H9 (cell line): ENCODE measurements around the gene KRTAP5-10. TPM values are rescaled to one million over a fixed set of nuclear protein-coding genes. Genes with fewer than 3 reads are reported as not detected.

Source experiments
- DNase-seq: peaks from one replicate; pipeline ENCODE4 v3.0.0-alpha.2; 2017
- H2AFZ ChIP-seq: one replicate; pipeline ENCODE4 v1.6.1; 2013; ENCODE audit warnings: mild to moderate bottlenecking, low read length, control low read depth, moderate library complexity
- H2AK5ac ChIP-seq: 2 replicates; pipeline ENCODE4 v1.6.1; 2013; ENCODE audit warnings: low read length, control low read depth, mixed read lengths; ENCODE audit not compliant: insufficient read length
- H2BK120ac ChIP-seq: one replicate; pipeline ENCODE4 v1.6.1; 2013; ENCODE audit warnings: low read depth, mild to moderate bottlenecking, low read length, control low read depth, inconsistent platforms; ENCODE audit not compliant: poor library complexity, severe bottlenecking
- H2BK12ac ChIP-seq: 2 replicates; pipeline ENCODE4 v1.6.1; 2013; ENCODE audit warnings: low read length, control low read depth, mixed read lengths, low read depth; ENCODE audit not compliant: insufficient read length
- H2BK15ac ChIP-seq: 2 replicates; pipeline ENCODE4 v1.6.1; 2013; ENCODE audit warnings: low read depth, low read length, control low read depth
- H2BK20ac ChIP-seq: one replicate; pipeline ENCODE4 v1.6.1; 2013; ENCODE audit warnings: low read depth, mild to moderate bottlenecking, low read length, control low read depth, inconsistent platforms; ENCODE audit not compliant: poor library complexity, severe bottlenecking
- H2BK5ac ChIP-seq: 2 replicates; pipeline ENCODE4 v1.6.1; 2013; ENCODE audit warnings: low read length, control low read depth, mixed read lengths; ENCODE audit not compliant: insufficient read length
- H3K14ac ChIP-seq: 2 replicates; pipeline ENCODE4 v1.6.1; 2013; ENCODE audit warnings: low read length, control low read depth; ENCODE audit not compliant: insufficient read depth
- H3K18ac ChIP-seq: 2 replicates; pipeline ENCODE4 v1.6.1; 2013; ENCODE audit warnings: low read depth, mild to moderate bottlenecking, mixed read lengths, low read length, control low read depth; ENCODE audit not compliant: insufficient read length
- H3K23ac ChIP-seq: 2 replicates; pipeline ENCODE4 v1.6.1; 2013; ENCODE audit warnings: low read length, control low read depth, mixed read lengths, low read depth; ENCODE audit not compliant: insufficient read length
- H3K23me2 ChIP-seq: 2 replicates; pipeline ENCODE4 v1.6.1; 2013; ENCODE audit warnings: low read depth, mild to moderate bottlenecking, mixed read lengths, low read length, control low read depth; ENCODE audit not compliant: insufficient read length, poor library complexity, severe bottlenecking
- H3K27ac ChIP-seq: 2 replicates; pipeline ENCODE4 v1.5.1; 2013; ENCODE audit warnings: low read length, control low read depth, mixed read lengths, low read depth; ENCODE audit not compliant: insufficient read length
- H3K27me3 ChIP-seq: 2 replicates; pipeline ENCODE4 v1.6.1; 2013; ENCODE audit warnings: low read length, control low read depth, inconsistent platforms; ENCODE audit not compliant: insufficient read depth
- H3K4ac ChIP-seq: 2 replicates; pipeline ENCODE4 v1.6.1; 2013; ENCODE audit warnings: low read depth, mild to moderate bottlenecking, control low read depth, inconsistent platforms, low read length, moderate library complexity
- H3K4me1 ChIP-seq: 2 replicates; pipeline ENCODE4 v1.6.1; 2013; ENCODE audit warnings: low read length, control low read depth, inconsistent platforms; ENCODE audit not compliant: insufficient read depth
- H3K4me2 ChIP-seq: 2 replicates; pipeline ENCODE4 v1.6.1; 2013; ENCODE audit warnings: low read length, control low read depth, mixed read lengths; ENCODE audit not compliant: insufficient read length, insufficient read depth
- H3K56ac ChIP-seq: 2 replicates; pipeline ENCODE4 v1.6.1; 2013; ENCODE audit warnings: low read depth, mild to moderate bottlenecking, mixed read lengths, low read length, control low read depth; ENCODE audit not compliant: insufficient read length
- H3K79me1 ChIP-seq: 2 replicates; pipeline ENCODE4 v1.6.1; 2013; ENCODE audit warnings: low read depth, mild to moderate bottlenecking, moderate library complexity, low read length, control low read depth, inconsistent platforms; ENCODE audit not compliant: insufficient read depth, poor library complexity, severe bottlenecking
- H3K79me2 ChIP-seq: 2 replicates; pipeline ENCODE4 v1.6.1; 2013; ENCODE audit warnings: low read length, control low read depth, inconsistent platforms; ENCODE audit not compliant: insufficient read depth
- H3K9ac ChIP-seq: 2 replicates; pipeline ENCODE4 v1.6.1; 2013; ENCODE audit warnings: low read length, control low read depth, mixed read lengths; ENCODE audit not compliant: insufficient read length; ENCODE audit errors: extremely low read depth
- H3K9me3 ChIP-seq: one replicate; pipeline ENCODE4 v1.6.1; 2013; ENCODE audit warnings: low read depth, low read length, inconsistent platforms; ENCODE audit not compliant: control insufficient read depth
- H3T11ph ChIP-seq: one replicate; pipeline ENCODE4 v1.6.1; 2013; ENCODE audit warnings: mild to moderate bottlenecking, low read length, control low read depth, inconsistent platforms
- H4K20me1 ChIP-seq: one replicate; pipeline ENCODE4 v1.6.1; 2013; ENCODE audit not compliant: control insufficient read depth, insufficient read length, insufficient read depth
- H4K5ac ChIP-seq: 2 replicates; pipeline ENCODE4 v1.6.1; 2013; ENCODE audit warnings: low read depth, mild to moderate bottlenecking, mixed read lengths, low read length, control low read depth; ENCODE audit not compliant: insufficient read length
- H4K8ac ChIP-seq: replicated peaks from 2 replicates; pipeline ENCODE4 v1.6.1; 2013; ENCODE audit warnings: low read length, control low read depth, mixed read lengths, low read depth; ENCODE audit not compliant: insufficient read length
- H4K91ac ChIP-seq: 2 replicates; pipeline ENCODE4 v1.6.1; 2013; ENCODE audit warnings: low read depth, mild to moderate bottlenecking, moderate library complexity, mixed read lengths, low read length, control low read depth; ENCODE audit not compliant: insufficient read length
- H3K27ac Mint-ChIP-seq, 3 experiments: 2 replicates in 2 of 3; 3 replicates in 1 of 3; pipeline ENCODE4 v1.8.0; 2020 to 2021; ENCODE audit warnings: mixed read lengths in 3 of 3, mild to moderate bottlenecking in 1 of 3, moderate library complexity in 1 of 3
- H3K27me3 Mint-ChIP-seq: 2 replicates; pipeline ENCODE4 v1.8.0; 2021; ENCODE audit warnings: low read depth, mild to moderate bottlenecking, moderate library complexity, mixed read lengths
- H3K36me3 Mint-ChIP-seq, 3 experiments: 2 replicates in 2 of 3; 3 replicates in 1 of 3; pipeline ENCODE4 v1.8.0; 2020 to 2021; ENCODE audit warnings: low read depth in 3 of 3, mixed read lengths in 3 of 3; ENCODE audit not compliant: insufficient read depth in 1 of 3
- H3K4me1 Mint-ChIP-seq, 2 experiments: 2 replicates each; pipeline ENCODE4 v1.8.0; 2020; ENCODE audit warnings: mixed read lengths in 2 of 2
- H3K4me3 Mint-ChIP-seq, 2 experiments: 2 replicates in 1 of 2; 3 replicates in 1 of 2; pipeline ENCODE4 v1.8.0; 2020 to 2021; ENCODE audit warnings: mild to moderate bottlenecking in 2 of 2, mixed read lengths in 2 of 2, moderate library complexity in 1 of 2
- H3K9me3 Mint-ChIP-seq, 2 experiments: 2 replicates in 1 of 2; 3 replicates in 1 of 2; pipeline ENCODE4 v1.8.0; 2020; ENCODE audit warnings: mild to moderate bottlenecking in 2 of 2, mixed read lengths in 2 of 2, moderate library complexity in 1 of 2
- CTCF ChIP-seq: fragments of 200-600 bp; sonication (generic); conservative IDR thresholded peaks from 3 replicates; pipeline ENCODE4 v1.8.0; 2021; ENCODE audit warnings: antibody characterized with exemption, mild to moderate bottlenecking
- WGBS: extraction: QIAGEN DNeasy Blood & Tissue Kit; methylation state at CpG from one replicate; pipeline ENCODE4 v1.1.7; 2013; ENCODE audit warnings: missing lambda C conversion rate, low lambda C conversion rate, mixed read lengths; ENCODE audit not compliant: insufficient read length; ENCODE audit errors: extremely low coverage; 5-methylcytosine and 5-hydroxymethylcytosine counted together
- total RNA-seq: library from RNA; stranded (reverse); gene quantifications from 2 replicates; pipeline ENCODE4 v1.2.1, GENCODE V29; 2021

Gene KRTAP5-10
- total RNA-seq, 1 experiment from 2014 or later = not detected

DNA sequence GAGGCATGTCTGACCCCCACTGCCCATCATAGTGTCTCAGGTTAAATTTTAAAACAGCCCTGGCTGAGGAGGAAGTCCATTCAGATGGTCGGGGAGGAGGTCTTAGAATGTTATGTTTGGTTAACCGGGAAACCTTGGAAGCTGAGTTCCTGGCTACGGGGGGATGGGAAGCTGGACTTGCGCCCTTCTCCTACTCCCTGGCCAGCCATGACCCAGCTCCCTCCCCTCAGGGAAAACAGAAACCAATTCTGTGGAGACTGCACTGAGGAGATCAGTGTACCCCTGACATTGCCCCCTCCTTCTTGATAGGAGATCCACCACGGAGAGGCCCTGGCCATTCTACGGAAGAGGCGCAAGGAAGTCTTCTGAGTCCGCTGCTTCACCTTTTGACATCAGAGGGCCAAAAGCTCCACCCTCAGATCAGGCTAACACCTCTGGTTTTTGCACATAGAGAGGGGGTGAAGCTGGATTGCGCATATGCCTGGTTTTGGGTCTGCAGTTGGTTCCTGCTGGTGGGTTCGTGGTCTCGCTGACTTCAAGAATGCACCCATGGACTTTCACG lies 19.9 kb upstream of the KRTAP5-10 start:
- Histone ChIP-seq H3K4ac (no peak overlapping the region), H3K23ac (no peak overlapping the region), H3K4me1 (no peaks in the 10 kb centered on the region), H2AK5ac (no peak overlapping the region), H4K5ac (no peak overlapping the region), H2BK12ac (no peak overlapping the region), H2BK5ac (no peak overlapping the region), H3T11ph (no peak overlapping the region), H3K27ac (no peak overlapping the region), H3K79me1 (no peaks in the 10 kb centered on the region), H3K18ac (no peak overlapping the region), H2BK20ac (no peak overlapping the region), H3K14ac (no peak overlapping the region), H3K4me2 (no peak overlapping the region), H4K91ac (no peak overlapping the region), H3K9ac (no peak overlapping the region), H3K27me3 (no peaks in the 10 kb centered on the region), H2BK15ac (no peak overlapping the region), H4K8ac (no peak overlapping the region), H2BK120ac (no peak overlapping the region), H3K79me2 (no peaks in the 10 kb centered on the region), H4K20me1 (no peaks in the 10 kb centered on the region), H3K9me3 (no peaks in the 10 kb centered on the region), H2AFZ (no peak overlapping the region), H3K56ac (no peak overlapping the region), H3K23me2 (no peaks in the 10 kb centered on the region)
- Mint-ChIP-seq H3K4me3 (no peak overlapping the region), H3K36me3 (peaks cover 5 to 24% (median 12%) of the 10 kb centered on the region in 3 experiments; a peak in 6 of 7 replicates), H3K27me3 (peaks cover 56% of the 10 kb centered on the region), H3K9me3 (peaks cover 14 to 16% of the 10 kb centered on the region in 2 experiments), H3K27ac (no peak overlapping the region), H3K4me1 (peaks cover 27 to 28% of the 10 kb centered on the region in 2 experiments)
- WGBS = no CpG with 5 or more reads among the region's 12 CpGs
- TF ChIP-seq CTCF = no peak
- no peak for DNase-seq
